Measurements from ENCODE around the gene SCYL2.

Gene SCYL2

GRCh38 chr12:100381379-100381778 is 114.4 kb downstream of the SCYL2 start:
- DNase-seq (ENCODE audit: extremely low spot score): no peak
- POLR2A ChIA-PET: no interaction called here
- TF ChIP-seq CTCF (IDR thresholded peaks at IDR 0.05; ENCODE audit: control extremely low read depth, extremely low read depth, low read depth, missing control alignments): no peak
- CTCF ChIA-PET: no interaction called here

DNA sequence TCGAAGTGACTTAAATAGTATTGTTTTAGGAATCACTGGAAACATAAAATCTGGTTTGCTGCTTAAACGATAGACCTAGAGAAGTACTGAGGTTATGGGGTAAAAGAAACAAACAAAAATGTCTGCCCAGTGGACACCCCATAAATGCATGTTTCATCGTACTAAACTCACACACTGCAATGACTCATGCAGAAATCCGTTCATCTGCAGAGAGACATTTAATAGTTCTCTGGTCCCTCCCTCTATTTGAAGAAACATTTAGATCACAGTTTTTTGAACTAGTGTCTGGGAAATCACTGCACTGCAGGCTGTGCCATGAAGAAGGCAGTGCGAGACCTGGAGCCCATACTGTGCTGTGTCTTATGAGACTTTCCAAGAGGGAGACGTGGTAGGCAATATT is 115.4 kb downstream of the SCYL2 start:
- DNase-seq (ENCODE audit: extremely low spot score): no peak
- CTCF ChIA-PET: no interaction called here
- POLR2A ChIA-PET: no interaction called here
- TF ChIP-seq CTCF (IDR thresholded peaks at IDR 0.05; ENCODE audit: control extremely low read depth, extremely low read depth, low read depth, missing control alignments): no peak

DNA sequence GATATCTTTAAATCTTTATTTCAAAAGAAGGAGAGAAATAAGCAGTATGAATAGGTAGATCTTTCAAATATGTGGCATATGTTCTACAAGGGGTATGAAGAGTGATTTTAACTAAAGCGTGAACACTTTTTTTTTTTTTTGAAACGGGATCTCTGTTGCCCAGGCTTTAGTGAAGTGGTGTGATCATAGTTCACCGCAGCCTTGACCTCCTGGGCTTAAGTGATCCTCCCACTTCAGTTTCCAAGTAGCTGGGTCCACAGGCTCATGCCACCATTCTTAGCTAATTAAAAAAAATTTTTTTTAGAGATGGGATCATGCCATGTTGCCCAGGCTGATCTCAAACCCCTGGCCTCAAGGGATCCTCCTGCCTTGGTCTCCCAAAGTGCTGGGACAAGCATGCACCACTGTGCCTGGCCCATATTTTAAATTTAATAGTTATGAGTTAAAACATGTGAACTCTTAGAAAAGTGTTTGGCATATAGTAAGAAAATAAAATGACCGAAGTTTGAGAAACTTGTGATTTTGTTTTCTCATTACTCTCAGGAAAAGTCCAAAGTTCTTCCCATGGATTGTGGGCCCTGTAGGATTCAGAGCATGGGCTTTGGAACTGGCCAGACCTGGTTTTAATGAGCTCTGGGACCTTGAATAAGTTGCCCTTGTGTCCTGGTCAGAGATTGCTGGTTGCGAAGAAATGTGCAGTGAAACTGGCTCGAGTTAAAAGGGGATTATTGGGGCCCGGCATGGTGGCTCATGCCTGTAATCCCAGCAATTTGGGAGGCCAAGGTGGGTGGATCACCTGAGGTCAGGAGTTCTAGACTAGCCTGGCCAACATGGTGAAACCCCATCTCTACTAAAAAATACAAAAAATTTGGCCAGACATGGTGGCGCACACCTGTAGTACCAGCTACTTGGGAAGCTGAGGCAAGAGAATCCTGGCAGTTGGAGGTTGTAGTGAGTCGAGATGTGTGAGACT is 116.9 kb downstream of the SCYL2 start:
- no peak for TF ChIP-seq CTCF (IDR thresholded peaks at IDR 0.05; ENCODE audit: control extremely low read depth, extremely low read depth, low read depth, missing control alignments)
- DNase-seq (ENCODE audit: extremely low spot score): no peak
- ChIA-PET POLR2A (interaction anchor here (0.7 kb wide), 1 partner anchor 26 kb away, joined by 5 read pairs; no protein-coding TSS in a partner anchor), CTCF (interaction anchor here (1.2 to 1.5 kb wide), 2 partner anchors 21 to 149 kb away, joined by 3 to 4 read pairs; no protein-coding TSS in a partner anchor)

DNA sequence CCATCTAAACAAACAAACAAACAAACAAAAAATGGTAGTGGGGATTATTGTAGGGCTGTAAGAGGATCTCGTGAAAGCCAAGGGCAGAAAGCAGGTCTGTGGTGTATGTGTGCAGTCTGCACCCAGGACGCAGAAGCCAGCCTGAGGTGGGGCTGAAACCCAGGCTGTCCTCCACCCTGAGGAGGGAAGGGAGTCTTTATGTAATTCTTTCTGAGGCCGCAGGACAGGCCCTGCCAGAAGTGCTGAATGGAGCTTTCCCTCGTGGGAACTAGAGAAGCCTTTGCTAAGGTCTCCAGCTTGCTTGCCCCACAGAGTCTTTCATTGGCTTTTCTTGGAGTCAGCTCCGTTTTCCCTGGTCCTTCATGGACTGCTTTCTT is 117.6 kb downstream of the SCYL2 start:
- no peak for TF ChIP-seq CTCF (IDR thresholded peaks at IDR 0.05; ENCODE audit: control extremely low read depth, extremely low read depth, low read depth, missing control alignments)
- ChIA-PET POLR2A (no interaction called here), CTCF (interaction anchor here (1.2 to 1.5 kb wide), 2 partner anchors 20 to 150 kb away, joined by 3 to 4 read pairs; no protein-coding TSS in a partner anchor)
- no peak for DNase-seq (ENCODE audit: extremely low spot score)

DNA sequence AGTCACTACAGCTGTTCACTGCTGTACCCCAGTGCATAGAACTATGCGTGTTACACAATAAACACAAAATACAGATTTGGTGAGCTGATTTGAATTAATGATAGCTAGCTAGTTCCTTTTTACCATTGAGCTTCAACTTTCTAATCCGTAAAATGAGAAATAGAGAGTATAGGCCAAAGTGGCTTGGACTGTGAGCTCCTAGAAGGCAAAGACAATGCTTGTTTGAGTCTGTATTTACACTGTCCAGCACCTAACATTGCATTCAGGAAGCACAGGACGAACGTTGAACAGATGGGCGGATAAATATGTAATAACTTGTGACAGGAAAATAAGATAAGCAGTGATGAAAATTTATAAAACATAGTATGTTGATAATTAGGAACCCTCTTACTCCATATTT is 121.4 kb downstream of the SCYL2 start:
- CTCF ChIA-PET: interaction anchor here (0.9 to 1.2 kb wide), 4 partner anchors 10 to 18 kb away, joined by 3 to 5 read pairs (median 4); no protein-coding TSS in a partner anchor

More for the DNA sequence above, 121.4 kb downstream of the SCYL2 start:
- POLR2A ChIA-PET: no interaction called here
- no peak for TF ChIP-seq CTCF (IDR thresholded peaks at IDR 0.05; ENCODE audit: control extremely low read depth, extremely low read depth, low read depth, missing control alignments)
- no peak for DNase-seq (ENCODE audit: extremely low spot score)
